Coronary artery (tissue), 2 donors: ENCODE results near the gene HADH.

ENCODE experiments used
- DNase-seq: peaks from one replicate; pipeline ENCODE4 v3.0.0-alpha.2; 2017; ENCODE audit warnings: low spot score
- H3K27ac ChIP-seq, 2 donors: fragments of 200-600 bp; sonication (generic); one replicate each; pipeline ENCODE4 v1.5.1; 2016 to 2019
- H3K4me3 ChIP-seq: fragments of 200-600 bp; sonication (generic); 2 replicates; pipeline ENCODE4 v1.5.1; 2016; ENCODE audit warnings: mild to moderate bottlenecking, moderate library complexity
- TF ChIP-seq, protein P1 (sequence below): fragments of 200-600 bp; sonication (generic); IDR thresholded peaks from one replicate; pipeline ENCODE4 v1.5.1; 2019; ENCODE audit warnings: antibody characterized with exemption

The HADH gene

DNA sequence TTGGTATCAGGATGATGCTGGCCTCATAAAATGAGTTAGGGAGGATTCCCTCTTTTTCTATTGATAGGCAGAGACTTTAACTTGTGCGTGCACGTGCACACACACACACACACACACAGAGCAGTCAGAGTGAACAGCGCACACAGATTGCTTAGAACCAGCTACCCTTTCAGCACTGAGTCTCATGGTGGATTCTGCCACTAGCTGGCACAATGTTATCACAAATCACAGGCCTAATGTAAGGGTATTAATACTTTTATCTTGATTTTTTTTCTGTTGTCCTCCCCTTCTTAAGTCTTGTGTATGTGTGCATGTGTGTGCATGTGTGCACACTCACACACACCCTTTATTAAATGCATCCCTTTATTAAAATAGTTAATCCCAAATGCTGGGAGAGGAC is 53.2 kb downstream of the HADH start:
- Histone ChIP-seq H3K4me3 (no peak overlapping the region), H3K27ac (no peak overlapping the region)
- DNase-seq: no peak
- TF ChIP-seq, protein P1, sequence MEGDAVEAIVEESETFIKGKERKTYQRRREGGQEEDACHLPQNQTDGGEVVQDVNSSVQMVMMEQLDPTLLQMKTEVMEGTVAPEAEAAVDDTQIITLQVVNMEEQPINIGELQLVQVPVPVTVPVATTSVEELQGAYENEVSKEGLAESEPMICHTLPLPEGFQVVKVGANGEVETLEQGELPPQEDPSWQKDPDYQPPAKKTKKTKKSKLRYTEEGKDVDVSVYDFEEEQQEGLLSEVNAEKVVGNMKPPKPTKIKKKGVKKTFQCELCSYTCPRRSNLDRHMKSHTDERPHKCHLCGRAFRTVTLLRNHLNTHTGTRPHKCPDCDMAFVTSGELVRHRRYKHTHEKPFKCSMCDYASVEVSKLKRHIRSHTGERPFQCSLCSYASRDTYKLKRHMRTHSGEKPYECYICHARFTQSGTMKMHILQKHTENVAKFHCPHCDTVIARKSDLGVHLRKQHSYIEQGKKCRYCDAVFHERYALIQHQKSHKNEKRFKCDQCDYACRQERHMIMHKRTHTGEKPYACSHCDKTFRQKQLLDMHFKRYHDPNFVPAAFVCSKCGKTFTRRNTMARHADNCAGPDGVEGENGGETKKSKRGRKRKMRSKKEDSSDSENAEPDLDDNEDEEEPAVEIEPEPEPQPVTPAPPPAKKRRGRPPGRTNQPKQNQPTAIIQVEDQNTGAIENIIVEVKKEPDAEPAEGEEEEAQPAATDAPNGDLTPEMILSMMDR: no peak

DNA sequence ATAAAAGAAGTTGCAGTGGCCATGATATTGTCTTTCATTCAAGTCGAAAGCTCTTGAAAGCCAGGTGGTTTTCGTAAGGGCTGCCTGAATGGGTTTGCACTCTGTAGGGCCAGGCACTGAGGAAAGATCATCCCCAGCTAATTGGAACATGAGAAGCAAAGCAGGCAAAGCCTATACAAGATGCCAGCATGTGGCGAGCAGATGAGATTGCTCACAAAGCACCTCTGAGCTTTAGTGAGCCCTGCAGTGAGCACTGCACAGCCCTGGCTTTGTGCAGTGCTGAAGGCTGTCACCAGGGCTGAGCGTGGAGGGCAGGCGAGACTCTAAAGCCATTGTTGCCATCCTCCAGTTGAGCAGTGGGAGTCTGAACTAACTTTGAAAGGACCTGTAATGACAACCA is 53.8 kb downstream of the HADH start:
- no peak overlapping the region for H3K27ac ChIP-seq
- DNase-seq: no peak
- H3K4me3 ChIP-seq: no peak overlapping the region
- TF ChIP-seq, protein P1: no peak

DNA sequence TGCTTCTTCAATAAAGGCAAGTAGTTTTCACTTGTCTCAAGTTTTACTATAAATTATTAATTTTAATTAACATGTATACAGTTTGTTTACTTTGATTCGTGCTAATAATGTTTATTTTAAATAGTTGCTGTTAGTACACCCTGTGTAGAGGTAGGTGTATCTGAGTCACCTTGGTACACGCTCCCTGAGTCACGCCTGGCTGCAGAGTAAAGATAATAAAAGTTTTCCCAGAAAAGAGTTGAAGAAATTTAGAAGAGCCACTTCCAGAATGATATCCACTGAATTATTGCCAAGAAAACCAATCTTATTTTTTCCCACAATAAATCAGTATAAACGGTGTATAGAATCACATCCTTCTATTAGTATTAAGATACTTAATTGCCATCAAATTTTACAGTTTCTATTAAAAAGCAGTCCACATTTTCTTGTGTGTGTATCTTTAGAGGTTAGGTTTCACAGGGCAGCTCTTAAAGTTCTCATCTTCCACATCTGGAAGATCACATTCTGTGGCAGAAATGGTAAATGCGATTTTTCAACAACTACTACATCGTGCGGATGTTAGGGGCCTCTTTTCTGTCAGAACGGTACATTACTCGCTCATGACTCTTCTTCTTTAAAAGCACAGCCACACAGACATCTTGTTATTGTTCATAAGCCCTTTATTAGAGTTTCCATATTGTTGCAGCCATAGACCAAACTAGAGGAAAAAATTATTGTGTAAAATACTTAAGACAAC is 55.4 kb downstream of the HADH start:
- Histone ChIP-seq H3K27ac (no peak overlapping the region), H3K4me3 (no peak overlapping the region)
- TF ChIP-seq, protein P1: no peak
- no peak for DNase-seq

DNA sequence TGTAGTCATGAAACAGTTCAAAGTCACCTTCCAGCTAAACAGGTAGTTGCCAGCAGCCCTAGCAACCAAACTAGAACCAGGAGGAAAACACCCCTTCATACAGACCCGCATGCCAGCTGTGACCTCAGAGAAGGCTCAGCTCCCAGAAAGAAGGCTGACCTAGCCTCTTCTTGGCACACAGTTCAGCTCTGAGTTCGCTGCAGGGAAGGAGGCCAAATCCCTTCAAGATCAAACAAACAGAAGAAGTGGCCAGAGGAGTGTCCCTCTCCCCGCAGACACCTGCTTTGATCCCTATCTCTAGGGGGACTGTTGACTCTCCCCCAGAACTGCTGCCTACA is 56.0 kb downstream of the HADH start:
- H3K4me3 ChIP-seq: no peak overlapping the region
- TF ChIP-seq, protein P1: no peak
- no peak for DNase-seq
- no peak overlapping the region for H3K27ac ChIP-seq

DNA sequence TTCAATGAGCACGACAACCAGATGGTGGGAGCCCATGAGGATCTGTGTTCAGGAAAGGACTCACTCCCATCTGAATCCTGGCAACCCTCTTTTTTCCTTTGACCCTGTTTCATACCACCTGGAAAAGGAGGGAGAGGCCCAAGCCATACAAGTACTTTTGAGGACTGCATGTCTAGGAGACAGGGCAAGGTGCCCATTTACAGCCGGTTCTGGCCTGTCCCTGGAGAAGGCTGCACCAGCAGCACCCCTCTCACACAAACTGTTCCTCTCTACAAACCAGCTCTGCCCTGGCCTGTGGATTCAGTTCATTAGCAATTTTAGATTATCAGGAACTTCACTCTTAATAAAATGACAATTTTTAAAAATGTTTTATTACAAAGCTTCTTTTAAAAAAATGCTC is 57.5 kb downstream of the HADH start:
- TF ChIP-seq, protein P1: no peak
- Histone ChIP-seq H3K27ac (no peak overlapping the region), H3K4me3 (no peak overlapping the region)
- no peak for DNase-seq

DNA sequence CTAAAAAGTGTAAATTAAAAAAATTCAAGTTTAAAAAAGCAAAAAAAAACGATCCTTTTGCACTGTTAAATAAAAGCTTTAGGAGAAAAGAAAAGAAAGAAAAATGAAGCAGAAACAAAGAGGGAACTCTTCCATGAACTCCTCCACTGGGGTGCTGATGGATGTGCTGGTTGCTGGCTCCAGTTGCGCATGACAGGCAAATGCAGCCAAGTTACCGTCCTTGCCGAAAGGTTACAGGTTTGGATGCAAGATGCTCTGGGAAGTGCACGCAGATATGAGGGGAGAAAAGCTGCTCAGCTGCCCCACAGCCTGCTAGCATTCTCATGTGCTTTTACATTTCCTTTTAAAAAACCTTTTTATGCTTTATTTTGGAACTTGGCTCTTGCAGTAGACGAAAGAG is 58.5 kb downstream of the HADH start:
- TF ChIP-seq, protein P1: no peak

DNA sequence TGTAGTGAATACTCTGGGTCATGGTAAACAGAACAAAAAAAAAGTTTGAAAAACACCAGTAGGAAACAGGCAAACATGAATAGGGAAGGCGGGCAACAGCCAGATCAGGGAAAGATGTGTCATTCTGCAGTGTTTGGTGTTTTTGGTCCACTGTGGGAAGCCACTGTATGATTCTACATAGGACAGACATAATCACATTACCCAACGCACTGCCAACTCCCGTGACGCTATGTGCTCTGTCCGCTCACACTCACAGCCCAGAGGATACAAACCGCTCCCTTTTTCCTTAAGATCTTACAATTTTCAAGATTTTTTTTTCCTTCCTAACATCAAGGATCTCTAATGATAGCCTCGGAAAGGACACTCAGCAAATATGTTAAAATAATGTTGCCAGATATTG is 59.3 kb downstream of the HADH start:
- DNase-seq: no peak
- H3K4me3 ChIP-seq: no peak overlapping the region
- TF ChIP-seq, protein P1: no peak
- H3K27ac ChIP-seq: no peak overlapping the region

More for the DNA sequence above, 58.5 kb downstream of the HADH start:
- Histone ChIP-seq H3K4me3 (no peak overlapping the region), H3K27ac (no peak overlapping the region)
- no peak for DNase-seq
